ENCODE measurements around the gene SPATA13. TPM values are rescaled to one million over a fixed set of nuclear protein-coding genes. Genes with fewer than 3 reads are reported as not detected.

Gene SPATA13
- polyA plus RNA-seq, 5 donors: 11.2 to 14.2 (median 13.4) TPM

GRCh38 chr13:24249624-24250023 is 89.1 kb downstream of the SPATA13 start:
- DNase-seq: no peak

GRCh38 chr13:24250376-24251057 is 90.0 kb downstream of the SPATA13 start:
- DNase-seq: no peak

- DNase-seq: no peak
These were observed 91.0 kb downstream of the SPATA13 start for GRCh38 chr13:24251525-24251924.

- no peak for DNase-seq
These were observed 91.6 kb downstream of the SPATA13 start for GRCh38 chr13:24252136-24252535.

GRCh38 chr13:24253520-24254145 is 93.1 kb downstream of the SPATA13 start:
- no peak for DNase-seq

- DNase-seq: no peak
These were observed 93.8 kb downstream of the SPATA13 start for GRCh38 chr13:24254146-24254841.

- no peak for DNase-seq
These were observed 97.0 kb downstream of the SPATA13 start for GRCh38 chr13:24257497-24257896.

- no peak for DNase-seq
These were observed 101.0 kb downstream of the SPATA13 start for GRCh38 chr13:24261566-24261965.

- no peak for DNase-seq
These were observed 103.1 kb downstream of the SPATA13 start for GRCh38 chr13:24263632-24264031.

- DNase-seq: no peak
These were observed 104.5 kb downstream of the SPATA13 start for GRCh38 chr13:24264976-24265375.

GRCh38 chr13:24265453-24265852 is 104.9 kb downstream of the SPATA13 start:
- no peak for DNase-seq

- no peak for DNase-seq
These were observed 106.8 kb downstream of the SPATA13 start for GRCh38 chr13:24267274-24267673.

- no peak for DNase-seq
These were observed 107.3 kb downstream of the SPATA13 start for GRCh38 chr13:24267801-24268200.

- no peak for DNase-seq
These were observed 109.3 kb downstream of the SPATA13 start for GRCh38 chr13:24269821-24270220.

- DNase-seq: peak; percentile 71 to 72
These were observed 110.2 kb downstream of the SPATA13 start for GRCh38 chr13:24270639-24271141.

GRCh38 chr13:24271231-24271600 is 110.7 kb downstream of the SPATA13 start:
- DNase-seq: no peak

GRCh38 chr13:24271601-24272451 is 111.3 kb downstream of the SPATA13 start:
- DNase-seq: peak; percentile 51 to 59

- no peak for DNase-seq
These were observed 112.1 kb downstream of the SPATA13 start for GRCh38 chr13:24272452-24273161.

- DNase-seq: no peak
These were observed 113.4 kb downstream of the SPATA13 start for GRCh38 chr13:24273926-24274325.

GRCh38 chr13:24274452-24275021 is 114.0 kb downstream of the SPATA13 start:
- DNase-seq: peak; percentile 83 to 84

GRCh38 chr13:24275041-24275440 is 114.5 kb downstream of the SPATA13 start:
- DNase-seq: no peak

All from right lung (tissue), 5 donors.